Measurements from ENCODE around the gene SUMO3. TPM values are rescaled to one million over a fixed set of nuclear protein-coding genes. Genes with fewer than 3 reads are reported as not detected.

SUMO3 gene
- total RNA-seq, 1 donor from 2014 or later = 84.5 TPM

DNA sequence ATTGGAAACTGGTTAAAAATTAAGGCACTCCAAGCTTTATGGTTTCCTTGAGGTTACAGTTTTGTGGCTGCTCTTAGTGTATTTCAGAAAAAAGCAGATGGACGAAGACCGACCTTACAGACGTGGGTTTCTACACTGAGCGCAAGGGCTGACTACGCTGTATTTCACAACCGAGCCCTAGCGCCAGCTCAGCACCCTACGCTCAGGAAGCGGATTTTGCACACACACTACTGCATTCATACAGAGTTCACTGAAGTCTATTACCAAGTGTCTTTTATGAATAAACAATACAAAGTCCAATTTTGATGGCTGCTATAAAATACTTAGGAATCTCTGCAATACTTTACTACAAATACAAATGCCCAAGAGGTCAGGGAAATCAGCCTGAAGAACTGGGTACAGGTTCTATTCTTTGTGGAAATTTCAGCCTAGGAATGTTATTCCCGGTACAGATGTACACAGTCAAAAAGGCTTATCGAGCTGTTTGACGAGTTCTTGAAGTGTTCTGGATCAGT, 31.8 kb upstream of the SUMO3 start:
- DNase-seq (ENCODE audit: low spot score in 2 of 2, unreplicated experiment in 2 of 2) = no peak
- H3K27ac Mint-ChIP-seq = no peak overlapping the region
- no peak overlapping the region for H3K4me3 Mint-ChIP-seq
- peaks cover 18% of the 10 kb centered on the region for H3K36me3 Mint-ChIP-seq
- TF ChIP-seq, protein P1, sequence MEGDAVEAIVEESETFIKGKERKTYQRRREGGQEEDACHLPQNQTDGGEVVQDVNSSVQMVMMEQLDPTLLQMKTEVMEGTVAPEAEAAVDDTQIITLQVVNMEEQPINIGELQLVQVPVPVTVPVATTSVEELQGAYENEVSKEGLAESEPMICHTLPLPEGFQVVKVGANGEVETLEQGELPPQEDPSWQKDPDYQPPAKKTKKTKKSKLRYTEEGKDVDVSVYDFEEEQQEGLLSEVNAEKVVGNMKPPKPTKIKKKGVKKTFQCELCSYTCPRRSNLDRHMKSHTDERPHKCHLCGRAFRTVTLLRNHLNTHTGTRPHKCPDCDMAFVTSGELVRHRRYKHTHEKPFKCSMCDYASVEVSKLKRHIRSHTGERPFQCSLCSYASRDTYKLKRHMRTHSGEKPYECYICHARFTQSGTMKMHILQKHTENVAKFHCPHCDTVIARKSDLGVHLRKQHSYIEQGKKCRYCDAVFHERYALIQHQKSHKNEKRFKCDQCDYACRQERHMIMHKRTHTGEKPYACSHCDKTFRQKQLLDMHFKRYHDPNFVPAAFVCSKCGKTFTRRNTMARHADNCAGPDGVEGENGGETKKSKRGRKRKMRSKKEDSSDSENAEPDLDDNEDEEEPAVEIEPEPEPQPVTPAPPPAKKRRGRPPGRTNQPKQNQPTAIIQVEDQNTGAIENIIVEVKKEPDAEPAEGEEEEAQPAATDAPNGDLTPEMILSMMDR (IDR thresholded peaks at IDR 0.05; ENCODE audit: unreplicated experiment) = no peak
- peaks cover 12% of the 10 kb centered on the region for H3K4me1 Mint-ChIP-seq
- peaks cover under 1% of the 10 kb centered on the region for H3K27me3 Mint-ChIP-seq (ENCODE audit: low read depth)
- H3K9me3 Mint-ChIP-seq = no peaks in the 10 kb centered on the region

DNA sequence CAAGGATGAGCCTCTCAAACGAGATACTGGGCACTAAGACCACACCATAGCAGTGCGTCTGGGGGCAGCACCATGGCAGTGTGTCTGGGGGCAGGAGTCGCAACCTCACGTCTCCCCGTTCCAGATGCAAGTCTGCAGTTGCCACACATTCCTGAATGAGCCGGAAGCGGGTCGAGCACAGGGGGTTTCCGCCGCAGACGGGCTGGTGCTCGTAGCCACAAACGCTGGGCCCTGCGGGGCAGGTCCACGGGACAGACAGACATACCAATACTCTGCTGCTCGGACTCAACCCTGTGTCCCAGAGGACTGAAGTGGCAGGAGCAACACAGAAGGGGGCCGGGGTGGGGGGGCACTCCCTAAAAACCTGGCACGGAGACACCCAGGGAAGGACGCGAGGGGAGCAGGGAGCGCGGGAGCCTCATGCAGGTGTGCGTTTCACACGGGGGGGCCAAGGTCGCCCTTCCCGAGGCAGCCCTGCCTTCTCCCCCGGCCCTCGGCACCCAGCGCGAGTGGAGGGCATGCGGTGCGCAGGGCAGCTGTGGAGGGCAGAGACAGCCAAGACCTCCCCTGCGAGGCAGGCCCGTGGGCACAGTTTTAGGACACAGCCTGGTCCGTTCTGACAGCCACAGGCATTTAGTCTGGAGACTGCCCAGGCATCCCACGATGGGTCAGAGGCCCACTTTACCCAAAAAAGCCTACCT, 31.1 kb upstream of the SUMO3 start:
- no peak overlapping the region for H3K4me3 Mint-ChIP-seq
- H3K4me1 Mint-ChIP-seq = peaks cover 13% of the 10 kb centered on the region
- peaks cover 6% of the 10 kb centered on the region for H3K27me3 Mint-ChIP-seq (ENCODE audit: low read depth)
- H3K36me3 Mint-ChIP-seq = peaks cover 11% of the 10 kb centered on the region
- TF ChIP-seq, protein P1 (IDR thresholded peaks at IDR 0.05; ENCODE audit: unreplicated experiment) = no peak
- no peaks in the 10 kb centered on the region for H3K9me3 Mint-ChIP-seq
- no peak overlapping the region for H3K27ac Mint-ChIP-seq
- DNase-seq (ENCODE audit: low spot score in 2 of 2, unreplicated experiment in 2 of 2) = no peak

DNA sequence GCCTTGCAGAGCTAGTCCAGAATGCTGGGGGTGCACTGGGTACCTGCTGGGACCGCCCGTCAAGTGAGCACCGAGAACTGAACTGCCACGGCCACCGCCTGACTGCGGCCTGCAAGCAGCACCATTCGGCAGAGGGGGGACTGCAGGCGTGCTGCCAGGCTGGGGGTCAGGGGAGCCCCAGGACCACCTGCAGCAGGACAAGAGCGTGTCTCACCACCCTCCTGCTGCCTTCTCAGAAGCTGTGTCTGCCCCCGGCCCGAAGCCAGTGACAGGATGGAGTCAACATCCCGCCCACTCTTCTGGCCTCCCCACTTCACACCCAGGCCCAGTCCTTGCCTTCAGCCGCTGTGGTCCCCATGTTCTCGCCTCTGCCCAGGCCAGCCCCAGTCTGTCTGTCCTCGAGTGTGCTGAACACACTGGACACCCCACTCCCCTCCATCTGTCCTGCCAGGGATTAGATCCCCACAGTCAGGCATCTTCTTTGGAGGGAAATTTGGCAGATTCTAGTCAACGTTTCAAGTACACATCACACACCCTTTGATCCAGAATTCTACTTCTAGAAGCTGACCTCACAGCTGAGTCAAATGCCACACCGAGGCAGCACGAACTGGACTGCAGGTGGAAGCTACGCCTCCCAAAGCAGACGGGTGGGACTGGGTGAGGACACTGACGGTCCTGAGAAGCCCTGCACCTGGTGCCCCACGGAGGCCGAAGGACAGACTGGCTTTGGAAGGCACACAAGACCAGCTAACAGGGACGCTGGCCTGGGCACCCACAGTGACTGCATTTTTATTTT, 29.6 kb upstream of the SUMO3 start:
- H3K27me3 Mint-ChIP-seq (ENCODE audit: low read depth) = peaks cover 7% of the 10 kb centered on the region
- peaks cover 8% of the 10 kb centered on the region for H3K36me3 Mint-ChIP-seq
- H3K27ac Mint-ChIP-seq = peak overlapping the region; percentile 30
- no peaks in the 10 kb centered on the region for H3K9me3 Mint-ChIP-seq
- TF ChIP-seq, protein P1 (IDR thresholded peaks at IDR 0.05; ENCODE audit: unreplicated experiment) = no peak
- no peak overlapping the region for H3K4me3 Mint-ChIP-seq
- peaks cover 13% of the 10 kb centered on the region for H3K4me1 Mint-ChIP-seq
- DNase-seq (ENCODE audit: low spot score in 2 of 2, unreplicated experiment in 2 of 2) = no peak

DNA sequence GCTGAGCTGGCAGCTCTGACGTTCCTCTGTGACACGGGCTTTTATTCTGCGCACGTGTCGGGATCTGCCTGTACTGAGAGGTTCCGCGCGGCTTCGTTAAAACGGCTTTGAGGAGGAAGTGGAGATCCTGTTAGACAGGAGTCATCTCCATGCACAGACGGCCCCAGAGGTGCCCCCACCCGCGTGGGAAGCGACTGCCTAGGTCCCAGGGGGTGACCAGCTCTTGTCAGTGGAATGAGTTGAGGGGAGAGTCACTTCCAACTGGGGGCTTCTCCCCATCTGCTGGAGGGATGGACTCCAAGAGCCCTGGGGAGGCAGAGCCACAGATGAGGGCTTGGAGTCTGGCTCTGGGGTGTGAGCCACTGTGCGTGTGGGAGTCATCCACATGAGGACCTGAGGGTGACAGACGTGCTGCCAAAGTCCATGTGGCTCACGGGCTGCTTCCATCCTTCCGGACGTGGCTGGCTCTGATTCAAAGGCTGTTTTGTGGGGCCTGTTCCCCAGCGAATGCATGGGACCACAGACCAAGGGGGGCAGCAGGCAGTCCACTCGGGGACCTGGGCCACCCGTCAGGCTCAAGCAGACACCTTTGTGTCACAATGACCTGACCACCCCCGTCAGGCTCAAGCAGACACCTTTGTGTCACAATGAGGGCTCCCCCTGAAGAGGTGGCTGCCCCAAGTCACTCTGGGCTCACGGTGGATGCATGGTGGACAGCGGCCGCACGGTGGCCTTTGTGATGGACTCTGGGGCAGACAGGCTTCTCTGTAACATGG, 28.8 kb upstream of the SUMO3 start:
- H3K4me1 Mint-ChIP-seq = peaks cover 13% of the 10 kb centered on the region
- DNase-seq (ENCODE audit: low spot score in 2 of 2, unreplicated experiment in 2 of 2) = no peak
- TF ChIP-seq, protein P1 (IDR thresholded peaks at IDR 0.05; ENCODE audit: unreplicated experiment) = no peak
- H3K4me3 Mint-ChIP-seq = peak overlapping the region; percentile 56
- no peak overlapping the region for H3K27ac Mint-ChIP-seq
- peaks cover 10% of the 10 kb centered on the region for H3K27me3 Mint-ChIP-seq (ENCODE audit: low read depth)
- no peaks in the 10 kb centered on the region for H3K9me3 Mint-ChIP-seq
- peaks cover 8% of the 10 kb centered on the region for H3K36me3 Mint-ChIP-seq

DNA sequence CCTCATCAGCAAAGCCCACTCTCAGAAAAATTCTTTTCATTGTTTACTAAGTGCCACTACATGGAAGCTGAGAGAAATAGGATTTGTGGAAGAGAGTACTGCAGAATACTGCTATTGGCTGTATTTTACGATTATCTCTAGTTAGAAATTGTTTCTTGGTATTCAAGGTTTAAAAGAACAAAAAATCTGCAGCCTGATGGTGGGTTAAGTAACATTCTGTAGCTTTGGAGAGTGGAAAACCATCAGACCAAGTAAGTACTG, 28.3 kb upstream of the SUMO3 start:
- TF ChIP-seq, protein P1 (IDR thresholded peaks at IDR 0.05; ENCODE audit: unreplicated experiment) = no peak
- Mint-ChIP-seq H3K9me3 (no peaks in the 10 kb centered on the region), H3K27me3 (ENCODE audit: low read depth) (peaks cover 13% of the 10 kb centered on the region), H3K27ac (no peak overlapping the region), H3K4me1 (peaks cover 13% of the 10 kb centered on the region), H3K4me3 (peak overlapping the region; percentile 56), H3K36me3 (peaks cover 8% of the 10 kb centered on the region)
- DNase-seq (ENCODE audit: low spot score in 2 of 2, unreplicated experiment in 2 of 2) = no peak

Data from mesothelial cell of epicardium (in vitro differentiated cells).